ENCODE data around the gene DLGAP1.
"Not testable (repeated sequence)": the region's sequence is repeated elsewhere in the genome, so short reads cannot be mapped to it uniquely, and the experiment has no call there.

The DLGAP1 gene
- long read RNA-seq, partial matches to known transcripts = 0 of 10 reads
- long read RNA-seq, other reads (novel, unspliced or antisense) = 10 of 10 reads

DNA sequence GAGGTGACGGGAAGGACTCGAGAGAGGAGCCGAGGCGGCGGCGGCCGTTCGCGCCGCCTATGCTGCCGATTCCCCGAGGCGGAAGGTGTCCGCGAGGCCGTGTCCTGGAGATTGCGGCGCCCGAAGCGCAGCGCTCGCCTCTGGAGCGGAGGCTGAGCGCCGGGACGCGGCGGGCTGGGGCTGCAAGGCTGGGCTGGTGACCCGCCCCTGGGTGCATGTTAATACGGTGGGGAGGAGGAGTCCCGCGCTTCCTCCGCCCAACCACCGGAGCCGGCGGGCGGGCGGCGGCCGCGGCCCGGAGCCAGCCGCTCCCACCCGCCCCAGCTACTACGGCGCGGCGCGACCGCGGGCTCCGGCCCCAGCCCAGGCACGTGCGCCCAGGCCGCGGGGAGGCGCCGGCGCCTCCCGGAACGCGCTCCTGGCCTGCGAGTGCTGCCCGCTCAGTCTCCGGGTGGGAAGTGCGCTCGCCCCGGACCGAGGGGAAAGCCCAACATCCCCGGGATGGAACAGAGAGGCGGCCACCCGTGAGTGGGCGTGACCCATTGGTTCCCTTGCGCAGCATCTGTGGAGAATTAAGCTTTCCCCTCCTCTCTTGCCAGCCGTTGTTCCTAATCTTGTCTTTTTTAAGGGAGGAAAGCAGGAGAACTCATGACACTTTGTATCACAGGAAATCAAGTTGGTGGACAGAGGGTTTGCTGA, at the start of gene DLGAP1:
Gene DLGAP1, minus strand, starts transcription at position 195 of the 699 bp plus-strand sequence.
- H3K27me3 ChIP-seq (ENCODE audit: insufficient read depth, poor library complexity, severe bottlenecking) = peaks cover 40% of the 10 kb centered on the region
- H3K4me3 ChIP-seq (replicated peaks; ENCODE audit: insufficient read depth, low read length) = no peak within 1 kb of the TSS; the same call in 1 of the 2 replicates
- H3K27ac ChIP-seq (replicated peaks) = no peak within 1 kb of the TSS
- no peak for DNase-seq (ENCODE audit: low read depth in 1 of 2, low spot score in 1 of 2)
- TF ChIP-seq SPI1 (IDR thresholded peaks at IDR 0.05; ENCODE audit: borderline replicate concordance, low read depth) (no peak), REST (IDR thresholded peaks at IDR 0.05; ENCODE audit: insufficient replicate concordance, low read depth) (no peak), POLR2AphosphoS5 (IDR thresholded peaks at IDR 0.05; ENCODE audit: low read depth) (no peak), GABPA (IDR thresholded peaks at IDR 0.05; ENCODE audit: low read depth) (no peak)
- TF ChIP-seq, protein P1, sequence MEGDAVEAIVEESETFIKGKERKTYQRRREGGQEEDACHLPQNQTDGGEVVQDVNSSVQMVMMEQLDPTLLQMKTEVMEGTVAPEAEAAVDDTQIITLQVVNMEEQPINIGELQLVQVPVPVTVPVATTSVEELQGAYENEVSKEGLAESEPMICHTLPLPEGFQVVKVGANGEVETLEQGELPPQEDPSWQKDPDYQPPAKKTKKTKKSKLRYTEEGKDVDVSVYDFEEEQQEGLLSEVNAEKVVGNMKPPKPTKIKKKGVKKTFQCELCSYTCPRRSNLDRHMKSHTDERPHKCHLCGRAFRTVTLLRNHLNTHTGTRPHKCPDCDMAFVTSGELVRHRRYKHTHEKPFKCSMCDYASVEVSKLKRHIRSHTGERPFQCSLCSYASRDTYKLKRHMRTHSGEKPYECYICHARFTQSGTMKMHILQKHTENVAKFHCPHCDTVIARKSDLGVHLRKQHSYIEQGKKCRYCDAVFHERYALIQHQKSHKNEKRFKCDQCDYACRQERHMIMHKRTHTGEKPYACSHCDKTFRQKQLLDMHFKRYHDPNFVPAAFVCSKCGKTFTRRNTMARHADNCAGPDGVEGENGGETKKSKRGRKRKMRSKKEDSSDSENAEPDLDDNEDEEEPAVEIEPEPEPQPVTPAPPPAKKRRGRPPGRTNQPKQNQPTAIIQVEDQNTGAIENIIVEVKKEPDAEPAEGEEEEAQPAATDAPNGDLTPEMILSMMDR (IDR thresholded peaks at IDR 0.05; ENCODE audit: insufficient read depth, low read length) = no peak

DNA sequence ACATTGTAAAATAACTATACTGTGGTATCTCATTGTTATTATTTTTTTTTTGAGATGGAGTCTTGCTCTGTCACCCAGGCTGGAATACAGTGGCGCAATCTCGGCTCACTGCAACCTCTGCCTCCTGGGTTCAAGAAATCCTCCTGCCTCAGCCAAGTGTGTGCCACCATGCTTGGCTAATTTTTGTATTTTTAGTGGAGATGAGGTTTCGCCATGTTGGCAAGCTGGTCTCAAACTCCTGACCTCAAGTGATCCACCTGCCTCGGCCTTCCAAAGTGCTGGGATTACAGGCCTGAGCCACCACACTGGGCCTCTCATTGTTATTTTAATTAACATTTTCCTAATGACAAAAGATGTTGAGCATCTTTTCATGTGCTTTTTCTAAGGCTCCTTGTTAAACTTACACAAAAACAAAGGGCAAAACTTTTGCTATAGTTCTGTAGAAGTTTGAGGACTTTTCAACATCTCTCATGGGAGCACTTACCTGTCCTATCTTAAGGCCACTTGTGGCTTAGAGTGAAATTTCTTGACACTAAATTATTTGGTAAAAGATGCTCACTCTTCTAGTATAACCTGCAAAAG, 39.7 kb upstream of the DLGAP1 start:
- H3K27me3 ChIP-seq (ENCODE audit: insufficient read depth, poor library complexity, severe bottlenecking); DNase-seq (ENCODE audit: low read depth in 1 of 2, low spot score in 1 of 2); H3K4me3 ChIP-seq (replicated peaks; ENCODE audit: insufficient read depth, low read length); H3K27ac ChIP-seq (replicated peaks): not testable (repeated sequence)

- H3K27ac ChIP-seq (replicated peaks) = no peak overlapping the region
- no peak for DNase-seq (ENCODE audit: low read depth in 1 of 2, low spot score in 1 of 2)
- H3K27me3 ChIP-seq (ENCODE audit: insufficient read depth, poor library complexity, severe bottlenecking) = no peaks in the 10 kb centered on the region
- TF ChIP-seq, protein P1 (IDR thresholded peaks at IDR 0.05; ENCODE audit: insufficient read depth, low read length) = no peak
- TF ChIP-seq REST (IDR thresholded peaks at IDR 0.05; ENCODE audit: insufficient replicate concordance, low read depth) (no peak), SPI1 (IDR thresholded peaks at IDR 0.05; ENCODE audit: borderline replicate concordance, low read depth) (no peak), GABPA (IDR thresholded peaks at IDR 0.05; ENCODE audit: low read depth) (no peak), POLR2AphosphoS5 (IDR thresholded peaks at IDR 0.05; ENCODE audit: low read depth) (no peak)
- H3K4me3 ChIP-seq (replicated peaks; ENCODE audit: insufficient read depth, low read length) = no peak overlapping the region
These were observed 13.4 kb upstream of the DLGAP1 start for GRCh38 chr18:4468511-4468910.

GRCh38 chr18:4454537-4455112, 482 bp downstream of the DLGAP1 start:
- Histone ChIP-seq H3K27me3 (ENCODE audit: insufficient read depth, poor library complexity, severe bottlenecking) (peaks cover 46% of the 10 kb centered on the region), H3K4me3 (replicated peaks; ENCODE audit: insufficient read depth, low read length) (no peak overlapping the region), H3K27ac (replicated peaks) (no peak overlapping the region)
- DNase-seq (ENCODE audit: low read depth in 1 of 2, low spot score in 1 of 2) = no peak
- TF ChIP-seq REST (IDR thresholded peaks at IDR 0.05; ENCODE audit: insufficient replicate concordance, low read depth) (no peak), GABPA (IDR thresholded peaks at IDR 0.05; ENCODE audit: low read depth) (no peak), SPI1 (IDR thresholded peaks at IDR 0.05; ENCODE audit: borderline replicate concordance, low read depth) (no peak), POLR2AphosphoS5 (IDR thresholded peaks at IDR 0.05; ENCODE audit: low read depth) (no peak)
- TF ChIP-seq, protein P1 (IDR thresholded peaks at IDR 0.05; ENCODE audit: insufficient read depth, low read length) = no peak

All from HL-60 (cell line).